Tibial nerve (tissue), 4 donors: ENCODE data around the gene CAVIN2. TPM values are rescaled to one million over a fixed set of nuclear protein-coding genes. Genes with fewer than 3 reads are reported as not detected.

ENCODE experiments used
- total RNA-seq, 4 donors: library from RNA; depleted of rRNA; stranded (reverse); fragments of >200 nt; gene quantifications; one replicate each; pipeline ENCODE4 v1.1.0, GENCODE V29; 2016

CAVIN2 gene
- total RNA-seq, 4 donors from 2014 or later, result 47.9 to 54.0 (median 50.9) TPM

Other genes with a start within 250 kb of the CAVIN2 start
- gene NABP1, start 169.0 kb downstream of the CAVIN2 start, total RNA-seq, result 10 to 100 TPM; 11.4 to 26.6 (median 22.2) TPM